GM19351 (cell line): ENCODE measurements around the gene AMZ2.
"Not testable (repeated sequence)": the region's sequence is repeated elsewhere in the genome, so short reads cannot be mapped to it uniquely, and the experiment has no call there.

ENCODE experiments used
- ATAC-seq: cut with Tn5 transposase; IDR thresholded peaks from one replicate; pipeline ENCODE4 v1.9.1; 2021; ENCODE audit warnings: mild to moderate bottlenecking, moderate library complexity; ENCODE audit not compliant: unreplicated experiment

AMZ2 gene

GRCh38 chr17:68247445-68248198 is at the start of gene AMZ2:
AMZ2 (plus strand) TSS chr17:68248043; CDS start chr17:68250188, 2,145 bp downstream.
- peak; percentile 84 for ATAC-seq

- no peak for ATAC-seq
Measured at GRCh38 chr17:68198931-68199836, 48.7 kb upstream of the AMZ2 start.

GRCh38 chr17:68199837-68200688 is 47.8 kb upstream of the AMZ2 start:
- no peak for ATAC-seq

GRCh38 chr17:68200689-68201417 is 47.0 kb upstream of the AMZ2 start:
- ATAC-seq = no peak

GRCh38 chr17:68201418-68201771 is 46.4 kb upstream of the AMZ2 start:
- not testable (repeated sequence) for ATAC-seq

GRCh38 chr17:68202321-68202720 is 45.5 kb upstream of the AMZ2 start:
- ATAC-seq = not testable (repeated sequence)

GRCh38 chr17:68204736-68205135 is 43.1 kb upstream of the AMZ2 start:
- ATAC-seq = no peak

GRCh38 chr17:68205251-68205807 is 42.5 kb upstream of the AMZ2 start:
- peak; percentile 83 for ATAC-seq

- peak; percentile 41 for ATAC-seq
Measured at GRCh38 chr17:68205808-68206720, 41.8 kb upstream of the AMZ2 start.

- no peak for ATAC-seq
Measured at GRCh38 chr17:68207651-68208253, 40.1 kb upstream of the AMZ2 start.

- not testable (repeated sequence) for ATAC-seq
Measured at GRCh38 chr17:68208651-68209050, 39.2 kb upstream of the AMZ2 start.

GRCh38 chr17:68209191-68209900 is 38.5 kb upstream of the AMZ2 start:
- not testable (repeated sequence) for ATAC-seq

- no peak for ATAC-seq
Measured at GRCh38 chr17:68210570-68211315, 37.1 kb upstream of the AMZ2 start.

- not testable (repeated sequence) for ATAC-seq
Measured at GRCh38 chr17:68213428-68214411, 34.1 kb upstream of the AMZ2 start.

- ATAC-seq = not testable (repeated sequence)
Measured at GRCh38 chr17:68215453-68215852, 32.4 kb upstream of the AMZ2 start.

GRCh38 chr17:68219429-68219828 is 28.4 kb upstream of the AMZ2 start:
- ATAC-seq = not testable (repeated sequence)
